Head of caudate nucleus (tissue), 42 donors: Measurements from ENCODE around the gene ZBTB18.
"Not testable (repeated sequence)": the region's sequence is repeated elsewhere in the genome, so short reads cannot be mapped to it uniquely, and the experiment has no call there.

ENCODE experiments used
- DNase-seq, 42 donors: peaks; one replicate each; pipeline versions ENCODE4 v3.0.0 to v3.0.0-alpha.2; 2020 to 2021; ENCODE audit warnings: mixed read lengths in 7 of 42
- intact Hi-C: fragments of 100-400 bp; cut with DNase I; formaldehyde crosslinking; loops from one replicate; pipeline ENCODE4 v1.15.0; 2022

Gene ZBTB18

GRCh38 chr1:244050835-244051444 is at the start of gene ZBTB18:
Gene ZBTB18, plus strand, starts transcription at chr1:244051283. Its CDS starts 149 bp downstream, at chr1:244051432.
- DNase-seq, result peak in 28 of 42 donors; percentile 24 to 78 (median 58)
- intact Hi-C loops, result loop anchor here (5.0 to 10.0 kb wide), 4 partner anchors 104 to 796 kb away; partner anchors contain the start of genes CEP170 and SDCCAG8

GRCh38 chr1:244002721-244003120 is 48.4 kb upstream of the ZBTB18 start:
- intact Hi-C loops, result no loop called here
- DNase-seq, result no peak

- DNase-seq, result no peak
- intact Hi-C loops, result no loop called here
Measured at GRCh38 chr1:244005455-244005854, 45.6 kb upstream of the ZBTB18 start.

DNA sequence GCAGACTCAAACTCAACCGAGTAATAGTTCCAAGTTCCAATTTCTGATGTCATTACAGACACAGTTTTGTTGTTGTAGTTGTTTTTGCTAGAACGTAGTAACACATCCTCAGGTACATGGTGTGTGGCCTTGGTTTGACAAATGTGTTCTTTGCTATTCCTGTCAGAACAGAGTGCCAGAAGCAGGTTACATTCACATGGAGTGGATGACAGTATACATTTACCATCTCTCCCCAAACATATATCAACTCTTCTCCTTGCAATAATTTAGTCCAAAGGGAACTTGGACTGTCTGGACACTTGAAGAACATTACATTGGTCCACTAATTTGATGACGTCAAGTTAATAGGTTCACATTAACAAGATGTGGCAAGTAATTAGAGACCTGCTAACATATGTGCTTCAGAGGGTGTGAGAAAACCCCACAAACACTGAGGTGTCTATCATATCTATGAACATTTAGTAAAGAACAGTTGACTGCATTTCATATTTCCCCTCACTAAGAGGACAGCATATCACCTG is 44.6 kb upstream of the ZBTB18 start:
- intact Hi-C loops, result no loop called here
- DNase-seq, result no peak

DNA sequence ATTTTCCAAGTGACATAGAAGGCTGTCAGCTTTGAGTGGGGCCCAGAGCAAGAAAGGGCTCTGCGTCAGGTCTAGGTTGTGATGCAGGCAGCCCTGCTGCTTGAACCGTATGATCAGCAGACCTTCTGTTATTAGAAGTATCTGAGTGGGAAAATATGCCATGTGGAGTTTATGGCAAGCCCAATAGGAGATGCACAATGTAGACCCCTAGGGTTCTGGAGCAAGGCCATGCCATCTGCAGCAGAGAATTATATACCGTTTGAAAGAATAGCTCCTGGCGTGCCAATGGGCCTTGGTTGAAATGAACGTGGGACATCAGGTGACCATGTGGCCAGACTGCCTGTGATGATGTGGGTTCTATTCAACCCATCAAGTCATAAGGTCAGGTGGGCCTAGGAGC is 44.1 kb upstream of the ZBTB18 start:
- DNase-seq, result no peak
- intact Hi-C loops, result no loop called here

- DNase-seq, result peak in 29 of 42 donors; percentile 9 to 64 (median 31)
- intact Hi-C loops, result no loop called here
Measured at GRCh38 chr1:244010191-244010590, 40.9 kb upstream of the ZBTB18 start.

GRCh38 chr1:244010703-244011123 is 40.4 kb upstream of the ZBTB18 start:
- DNase-seq, result no peak
- intact Hi-C loops, result no loop called here

GRCh38 chr1:244011271-244011670 is 39.8 kb upstream of the ZBTB18 start:
- intact Hi-C loops, result no loop called here
- peak in 7 of 42 donors; percentile 4 to 34 (median 19) for DNase-seq

DNA sequence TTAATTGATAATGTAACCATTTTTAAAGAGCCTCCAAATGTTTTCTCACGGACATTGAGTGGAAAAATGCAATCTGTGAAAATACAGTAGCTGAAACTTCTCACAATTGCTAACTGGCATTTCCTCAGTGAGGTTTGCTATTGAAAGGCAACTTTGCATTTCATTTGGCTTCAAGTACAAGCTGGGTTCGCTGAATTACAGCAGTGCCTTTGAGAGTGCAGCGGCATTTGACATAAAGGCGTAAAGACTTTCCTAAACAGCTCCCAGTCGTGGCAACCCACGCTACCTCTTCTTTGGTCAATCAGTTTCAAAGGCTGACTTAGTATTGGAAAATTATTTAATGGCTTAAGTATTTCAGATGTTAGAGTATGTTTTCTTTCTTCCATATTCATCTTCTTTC is 39.3 kb upstream of the ZBTB18 start:
- DNase-seq, result peak in 2 of 42 donors; percentile 7 to 14
- intact Hi-C loops, result no loop called here

DNA sequence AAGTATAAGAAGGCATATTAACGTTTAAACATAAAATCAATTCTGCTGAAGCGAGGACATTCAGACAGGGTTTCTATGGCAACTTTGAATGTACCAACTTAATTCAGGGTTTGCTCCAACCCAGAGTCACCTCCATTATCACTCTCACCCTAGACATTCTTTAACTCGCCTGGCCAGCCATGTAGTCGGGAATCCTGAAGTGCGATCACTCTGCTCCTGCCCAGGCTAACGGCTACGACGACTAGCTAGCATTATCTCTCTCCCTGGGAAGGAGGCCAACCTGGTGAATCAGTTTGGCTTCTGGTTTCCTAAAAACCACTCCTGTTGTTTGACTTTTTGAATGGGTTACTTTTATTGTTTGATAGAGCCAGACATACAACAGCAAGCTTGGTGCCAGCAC is 38.9 kb upstream of the ZBTB18 start:
- intact Hi-C loops, result no loop called here
- peak in 7 of 42 donors; percentile 8 to 46 (median 17) for DNase-seq

DNA sequence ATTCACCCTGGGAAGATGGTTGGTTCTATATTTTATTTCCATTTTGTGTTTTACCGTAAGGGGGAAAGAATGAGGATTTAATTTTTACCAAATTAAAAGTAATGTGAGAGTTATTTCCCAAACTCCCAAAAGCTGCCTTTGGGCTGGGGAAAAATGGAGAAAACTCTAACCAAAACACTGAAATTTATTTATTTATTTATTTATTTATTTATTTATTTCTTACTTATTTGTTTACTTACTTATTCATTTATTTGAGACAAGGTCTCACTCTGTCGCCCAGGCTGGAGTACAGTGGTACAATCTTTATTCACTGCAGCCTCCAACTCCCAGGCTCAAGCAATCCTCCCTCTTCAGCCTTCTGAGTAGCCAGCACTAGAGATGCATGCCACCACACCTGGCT is 38.0 kb upstream of the ZBTB18 start:
- no peak for DNase-seq
- intact Hi-C loops, result no loop called here

- DNase-seq, result peak in 1 of 42 donors; percentile 4
- intact Hi-C loops, result not testable (repeated sequence)
Measured at GRCh38 chr1:244014862-244015261, 36.2 kb upstream of the ZBTB18 start.

DNA sequence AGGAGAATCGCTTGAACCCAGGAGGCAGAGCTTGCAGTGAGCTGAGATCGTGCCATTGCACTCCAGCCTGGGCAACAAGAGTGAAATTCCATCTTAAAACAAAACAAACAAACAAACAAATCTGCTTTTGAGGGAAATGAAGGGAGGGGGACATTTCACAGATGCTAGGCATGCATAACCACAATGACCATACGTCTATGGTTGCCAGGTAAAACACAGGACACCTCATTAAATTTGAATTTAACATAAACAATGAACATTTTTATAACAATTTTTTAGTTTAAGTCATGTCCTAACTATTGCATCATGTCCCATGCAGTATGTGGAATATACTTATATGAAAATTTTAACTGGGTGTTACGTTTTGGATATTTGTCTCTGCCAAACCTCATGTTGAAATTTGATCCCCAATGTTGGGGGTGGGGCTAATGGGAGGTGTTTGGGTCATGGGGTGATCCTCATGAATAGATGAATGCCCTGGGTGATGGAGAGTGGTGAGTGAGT is 31.0 kb upstream of the ZBTB18 start:
- intact Hi-C loops, result no loop called here
- DNase-seq, result no peak

GRCh38 chr1:244021427-244021826 is 29.7 kb upstream of the ZBTB18 start:
- no peak for DNase-seq
- intact Hi-C loops, result no loop called here

- intact Hi-C loops, result no loop called here
- no peak for DNase-seq
Measured at GRCh38 chr1:244022311-244022710, 28.8 kb upstream of the ZBTB18 start.

GRCh38 chr1:244022864-244023440 is 28.1 kb upstream of the ZBTB18 start:
- DNase-seq, result no peak
- intact Hi-C loops, result no loop called here

DNA sequence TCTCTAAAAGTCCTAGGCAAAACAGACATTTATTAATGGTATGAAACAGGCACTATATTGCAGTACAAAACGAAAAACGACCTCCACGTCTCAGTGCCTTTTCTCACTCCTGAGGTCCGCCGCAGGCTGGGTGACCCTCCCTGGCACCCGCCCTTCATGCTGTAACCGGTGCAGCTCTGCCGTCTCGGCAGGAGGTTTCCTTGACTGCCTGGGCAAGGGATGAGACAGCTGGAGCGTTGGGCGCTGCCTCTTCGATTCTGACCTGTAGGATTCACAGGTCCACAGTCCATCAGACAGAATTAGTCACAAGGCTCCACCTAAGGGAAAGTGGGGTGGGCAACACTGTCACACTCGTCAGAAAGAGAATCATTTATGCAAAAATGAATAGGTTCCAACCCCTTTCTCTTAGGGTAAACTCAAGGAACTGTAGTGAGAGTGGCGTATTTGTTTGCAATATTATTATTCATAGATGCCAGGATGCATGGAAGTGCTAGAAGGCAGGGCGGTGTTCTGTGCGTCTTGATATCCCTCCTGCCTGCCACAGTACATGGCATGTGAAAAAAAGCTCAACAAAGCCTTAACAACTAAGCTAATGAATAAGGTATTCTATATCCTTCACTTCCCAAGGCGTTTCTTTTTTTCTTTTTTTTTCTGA is 23.5 kb upstream of the ZBTB18 start:
- DNase-seq, result no peak
- intact Hi-C loops, result no loop called here

GRCh38 chr1:244028701-244029100 is 22.4 kb upstream of the ZBTB18 start:
- intact Hi-C loops, result no loop called here
- DNase-seq, result no peak

GRCh38 chr1:244029124-244029523 is 22.0 kb upstream of the ZBTB18 start:
- intact Hi-C loops, result no loop called here
- DNase-seq, result peak in 1 of 42 donors; percentile 11

- DNase-seq, result no peak
- intact Hi-C loops, result no loop called here
Measured at GRCh38 chr1:244030481-244031040, 20.5 kb upstream of the ZBTB18 start.
